HG02571 (cell line): ENCODE measurements around the gene SYTL4.
"Not testable (repeated sequence)": the region's sequence is repeated elsewhere in the genome, so short reads cannot be mapped to it uniquely, and the experiment has no call there.

Source experiments
- ATAC-seq: cut with Tn5 transposase; IDR thresholded peaks from one replicate; pipeline ENCODE4 v1.9.1; 2021; ENCODE audit warnings: mild to moderate bottlenecking, moderate library complexity; ENCODE audit not compliant: unreplicated experiment

SYTL4 gene

DNA sequence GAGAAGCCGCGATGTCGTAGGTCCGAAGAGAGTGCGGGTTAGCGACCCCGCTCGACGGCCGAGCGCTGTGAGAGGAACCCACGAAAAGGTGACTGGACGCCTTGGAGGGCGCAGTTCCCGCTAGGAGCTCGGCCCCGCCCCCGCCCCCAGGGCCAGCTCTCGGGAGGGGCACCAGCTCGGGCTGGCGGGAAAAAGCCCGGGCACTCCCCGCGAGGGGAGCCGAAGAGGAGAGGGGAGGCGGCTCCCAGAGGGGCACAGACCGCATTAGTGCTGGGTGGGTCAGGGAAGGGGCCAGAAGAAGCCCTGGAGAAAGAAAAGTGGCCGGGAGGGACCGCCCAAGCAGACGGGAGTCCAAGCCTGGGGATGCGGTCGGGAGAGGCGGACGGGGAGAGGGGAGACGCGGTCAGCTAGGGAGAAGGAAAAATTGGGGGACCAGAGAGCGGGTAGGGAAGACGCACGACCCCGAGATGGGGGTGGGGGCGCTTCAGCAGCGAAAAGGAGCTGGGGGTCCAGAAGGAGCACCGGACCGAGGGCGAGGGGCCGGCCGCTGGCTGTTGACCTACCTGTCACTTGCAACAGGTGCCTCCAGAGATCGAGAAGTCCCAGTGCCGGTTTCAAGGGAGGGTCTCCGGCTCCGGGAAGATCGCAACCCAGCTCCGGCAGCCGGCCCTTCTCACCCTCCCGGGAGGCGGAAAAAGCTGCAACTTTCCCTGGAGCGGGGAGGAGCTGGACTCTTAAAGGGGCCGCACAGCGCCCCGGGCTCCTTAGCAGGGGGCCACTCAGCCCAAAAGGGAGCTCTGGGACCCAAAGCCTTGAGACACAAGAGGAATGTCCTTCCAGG is at the start of gene SYTL4:
SYTL4 (minus strand) TSS at position 681 of the 841 bp plus-strand sequence. CDS start 30,084 bp downstream, outside the sequence.
- no peak for ATAC-seq

DNA sequence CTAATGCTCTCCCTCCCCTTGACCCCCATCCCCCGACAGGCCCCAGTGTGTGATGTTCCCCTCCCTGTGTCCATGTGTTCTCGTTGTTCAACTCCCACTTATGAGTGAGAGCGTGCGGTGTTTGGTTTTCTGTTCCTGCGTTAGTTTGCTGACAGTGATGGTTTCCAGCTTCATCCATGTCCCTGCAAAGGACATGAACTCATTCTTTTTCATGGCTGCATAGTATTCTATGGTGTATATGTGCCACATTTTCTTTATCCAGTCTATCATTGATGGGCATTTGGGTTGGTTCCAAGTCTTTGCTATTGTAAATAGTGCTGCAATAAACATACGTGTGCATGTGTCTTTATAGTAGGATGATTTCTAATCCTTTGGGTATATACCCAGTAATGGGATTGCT is 37.5 kb upstream of the SYTL4 start:
- not testable (repeated sequence) for ATAC-seq

DNA sequence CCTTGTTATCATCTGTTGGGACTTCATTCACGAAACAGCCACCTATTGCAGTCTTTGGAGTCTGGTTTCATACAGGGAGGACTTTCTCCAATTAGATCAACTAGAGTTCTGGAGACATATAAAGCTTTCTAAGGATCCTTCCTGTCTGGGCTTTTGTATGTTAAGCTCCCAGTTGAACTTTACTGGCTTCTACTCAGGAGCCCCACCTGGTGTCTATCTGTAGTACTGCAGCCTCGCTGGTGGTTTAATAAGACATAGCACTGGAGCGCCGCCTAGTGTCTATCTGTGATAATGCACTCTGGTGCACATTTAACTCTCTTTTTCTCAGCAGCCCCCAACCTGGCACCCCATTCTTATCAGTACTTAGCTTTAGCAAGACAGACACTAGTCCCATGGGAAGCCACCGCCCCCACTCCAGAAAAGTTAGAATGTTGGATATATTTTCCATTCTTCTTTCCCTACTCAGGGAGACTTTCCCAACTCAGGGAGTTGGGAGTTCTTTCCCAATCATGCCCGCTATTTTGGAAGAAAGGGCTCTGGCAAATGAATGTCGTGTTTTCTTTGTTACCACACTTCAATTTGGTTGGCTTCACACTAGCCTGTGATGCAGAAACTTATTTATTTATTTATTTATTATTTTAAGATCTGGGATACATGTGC is 36.9 kb upstream of the SYTL4 start:
- ATAC-seq: no peak

GRCh38 chrX:100750883-100751282 is 19.0 kb upstream of the SYTL4 start:
- ATAC-seq: no peak

- no peak for ATAC-seq
These were observed 16.2 kb upstream of the SYTL4 start for GRCh38 chrX:100748108-100748507.

DNA sequence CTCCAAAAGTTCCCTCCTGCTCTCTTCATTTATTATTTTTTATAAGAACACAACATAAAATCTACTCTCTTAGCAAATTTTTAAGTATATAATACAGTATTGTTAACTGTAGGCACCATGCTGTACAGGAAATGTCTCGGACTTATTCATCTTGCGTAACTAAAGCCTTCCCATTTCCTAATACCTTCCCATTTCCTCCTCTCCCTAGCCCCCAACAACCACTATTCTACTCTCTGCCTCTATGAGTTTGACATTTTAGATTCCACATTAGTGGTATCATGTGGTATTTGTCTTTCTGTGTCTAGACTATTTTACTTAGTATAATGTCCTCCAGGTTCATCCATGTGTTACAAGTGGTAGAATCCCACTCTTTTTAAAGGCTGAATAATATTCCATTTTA is 15.8 kb upstream of the SYTL4 start:
- ATAC-seq: no peak

DNA sequence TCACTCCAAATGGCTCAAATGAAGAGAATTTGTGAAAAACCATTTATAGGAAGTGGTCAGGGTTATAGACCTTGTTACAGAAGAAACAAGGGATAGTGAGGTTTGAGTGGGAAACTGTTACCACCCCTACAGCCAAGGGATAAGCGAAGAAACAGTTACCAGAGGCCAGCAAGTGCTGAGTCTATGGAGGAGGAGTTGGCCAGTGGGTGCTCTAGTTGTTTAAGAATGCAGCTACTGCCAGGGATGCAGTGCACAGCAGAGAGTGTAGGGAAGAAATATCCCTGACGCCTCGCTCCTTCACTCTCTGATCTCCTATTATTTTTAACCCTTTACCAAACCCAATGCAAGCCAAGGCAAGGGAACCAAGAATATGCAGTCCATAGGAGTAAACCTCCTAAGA is 15.2 kb upstream of the SYTL4 start:
- no peak for ATAC-seq

- ATAC-seq: no peak
These were observed 14.1 kb upstream of the SYTL4 start for GRCh38 chrX:100745806-100746537.

GRCh38 chrX:100745205-100745604 is 13.3 kb upstream of the SYTL4 start:
- ATAC-seq: no peak

GRCh38 chrX:100743009-100743607 is 11.2 kb upstream of the SYTL4 start:
- no peak for ATAC-seq

DNA sequence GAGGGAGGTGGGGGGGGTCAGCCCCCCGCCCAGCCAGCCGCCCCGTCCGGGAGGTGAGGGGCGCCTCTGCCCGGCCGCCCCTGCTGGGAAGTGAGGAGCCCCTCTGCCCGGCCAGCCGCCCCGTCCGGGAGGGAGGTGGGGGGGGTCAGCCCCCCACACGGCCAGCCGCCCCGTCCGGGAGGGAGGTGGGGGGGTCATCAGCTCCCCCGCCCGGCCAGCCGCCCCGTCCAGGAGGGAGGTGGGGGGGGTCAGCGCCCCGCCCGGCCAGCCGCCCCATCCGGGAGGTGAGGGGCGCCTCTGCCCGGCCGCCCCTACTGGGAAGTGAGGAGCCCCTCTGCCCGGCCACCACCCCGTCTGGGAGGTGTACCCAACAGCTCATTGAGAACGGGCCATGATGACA is 7.9 kb downstream of the SYTL4 start:
- ATAC-seq: not testable (repeated sequence)

GRCh38 chrX:100721328-100721727 is 10.6 kb downstream of the SYTL4 start:
- no peak for ATAC-seq

GRCh38 chrX:100720301-100720700 is 11.6 kb downstream of the SYTL4 start:
- ATAC-seq: no peak

DNA sequence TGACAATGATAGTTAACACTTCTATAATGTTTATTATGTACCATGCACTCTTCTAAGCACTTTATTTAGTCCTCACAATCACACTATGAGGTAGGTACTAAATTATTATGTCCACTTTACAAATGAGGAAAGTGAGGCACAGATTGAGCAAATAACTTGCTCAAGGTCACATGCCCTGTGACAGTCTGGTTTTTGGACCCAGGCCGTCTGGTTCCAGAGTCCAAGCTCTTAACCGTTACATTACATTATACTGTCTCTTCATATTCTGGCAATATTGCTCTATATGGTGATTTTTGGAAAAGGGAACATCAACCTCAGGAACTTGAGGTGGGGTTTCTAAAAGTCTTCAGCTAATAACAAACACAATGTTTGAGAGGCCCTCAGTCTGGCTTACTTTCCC is 12.8 kb downstream of the SYTL4 start:
- ATAC-seq: no peak

DNA sequence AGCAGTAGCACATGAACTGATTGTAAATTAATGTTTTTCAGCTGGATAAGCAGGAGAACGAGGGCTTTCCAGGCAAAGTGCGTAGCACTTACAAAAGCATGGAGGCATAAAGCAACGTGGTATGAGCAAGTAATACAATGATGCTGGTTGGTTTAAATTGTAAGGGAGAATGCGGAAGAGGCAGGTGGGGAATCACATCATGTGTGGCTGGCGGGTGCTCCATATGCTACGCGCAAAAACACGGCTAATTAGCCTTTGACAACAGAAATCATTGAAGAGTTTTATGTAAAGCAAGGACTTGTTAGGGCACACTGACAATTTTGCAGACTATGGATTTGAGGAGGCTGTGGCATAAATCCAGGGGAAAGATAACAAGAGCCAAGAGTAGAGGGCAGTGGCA is 14.6 kb downstream of the SYTL4 start:
- ATAC-seq: no peak

DNA sequence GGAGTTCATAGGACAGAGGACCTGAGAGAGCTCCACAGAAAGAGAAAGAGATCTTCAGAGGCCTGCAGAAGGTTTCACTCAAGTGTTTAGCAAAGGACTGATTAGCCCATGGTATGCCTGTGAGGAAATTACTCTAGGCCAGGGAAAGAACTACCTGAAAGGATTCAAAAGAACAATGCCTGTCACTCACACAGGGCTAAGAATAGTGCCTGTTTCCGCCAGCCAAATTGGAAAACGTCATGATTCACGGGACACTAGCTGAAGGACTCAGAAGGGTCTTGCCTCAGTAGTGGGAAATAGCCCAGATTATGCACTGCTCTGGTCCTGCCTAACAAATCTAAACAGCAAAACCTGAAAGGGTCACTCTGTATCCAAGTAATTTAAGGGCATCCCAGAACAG is 21.1 kb downstream of the SYTL4 start:
- no peak for ATAC-seq

GRCh38 chrX:100704581-100705203 is 27.2 kb downstream of the SYTL4 start:
- no peak for ATAC-seq

- no peak for ATAC-seq
These were observed 31.1 kb downstream of the SYTL4 start for GRCh38 chrX:100700809-100701208.

DNA sequence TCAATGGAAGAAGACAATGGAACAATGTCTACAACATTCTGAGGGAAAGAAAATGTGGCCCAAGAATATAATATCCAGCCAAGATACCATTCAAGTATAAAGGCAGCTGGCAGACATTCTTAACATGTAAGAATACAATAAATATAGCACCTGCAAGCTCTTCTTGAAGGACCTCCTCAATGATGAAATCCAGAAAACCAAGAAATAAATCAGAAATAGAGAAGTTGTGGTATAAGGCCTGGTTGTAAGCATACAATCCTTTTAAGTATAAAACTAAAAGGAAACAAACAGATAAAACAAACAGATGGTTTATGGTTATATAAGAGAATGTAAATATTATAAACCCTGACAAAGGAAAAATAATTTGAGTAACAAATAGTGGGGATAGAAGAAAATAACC is 33.4 kb downstream of the SYTL4 start:
- no peak for ATAC-seq

GRCh38 chrX:100696699-100697351 is 35.1 kb downstream of the SYTL4 start:
- ATAC-seq: no peak
